PC-9 (cell line): ENCODE measurements around the gene NANOGP8. TPM values are rescaled to one million over a fixed set of nuclear protein-coding genes. Genes with fewer than 3 reads are reported as not detected.

Experiments
- BruUV-seq: library from RNA; stranded (reverse); fragments of 400-500 nt; replicated peaks from 2 replicates; lab custom pipeline; 2021; lab: Mats Ljungman, UMichigan
- CTCF ChIA-PET: fragments of 300-600 bp; sonication (Branson Sonifier 250); formaldehyde crosslinking; loops from one replicate; lab custom pipeline; 2022; ENCODE audit warnings: antibody characterized with exemption; lab: Charles Lee
- POLR2A ChIA-PET: fragments of 300-600 bp; sonication (Branson Sonifier 250); formaldehyde crosslinking; loops from one replicate; lab custom pipeline; 2022; ENCODE audit warnings: antibody characterized with exemption; ENCODE audit not compliant: unreplicated experiment; lab: Charles Lee
- DNase-seq, 2 experiments: peaks; one replicate each; pipeline versions ENCODE4 v3.0.0 to v3.0.0-alpha.2; 2015 to 2022; ENCODE audit warnings: mixed read lengths in 1 of 2
- H2AFZ ChIP-seq: fragments of 200-600 bp; sonication (generic); 2 replicates; pipeline ENCODE4 v1.8.1; 2017; ENCODE audit warnings: antibody characterized with exemption
- H3F3A ChIP-seq: fragments of 200-600 bp; sonication (generic); 2 replicates; pipeline ENCODE4 v1.8.1; 2017; ENCODE audit warnings: antibody characterized with exemption, mild to moderate bottlenecking, low read depth; ENCODE audit not compliant: insufficient read depth
- H3K27ac ChIP-seq: fragments of 200-600 bp; sonication (generic); 2 replicates; pipeline ENCODE4 v1.6.1; 2016; ENCODE audit warnings: mixed run types
- H3K27me3 ChIP-seq: fragments of 200-600 bp; sonication (generic); 2 replicates; pipeline ENCODE4 v1.6.1; 2016; ENCODE audit warnings: low read depth, mixed run types; ENCODE audit not compliant: insufficient read depth
- H3K36me3 ChIP-seq: fragments of 200-600 bp; sonication (generic); 2 replicates; pipeline ENCODE4 v1.6.1; 2016; ENCODE audit warnings: low read depth, mixed run types
- H3K4me1 ChIP-seq: fragments of 200-600 bp; sonication (generic); replicated peaks from 2 replicates; pipeline ENCODE4 v1.6.1; 2016; ENCODE audit warnings: mixed run types; ENCODE audit not compliant: insufficient read depth
- H3K4me2 ChIP-seq: fragments of 200-600 bp; sonication (generic); 2 replicates; pipeline ENCODE4 v1.6.1; 2017; ENCODE audit warnings: mixed run types
- H3K4me3 ChIP-seq: fragments of 200-600 bp; sonication (generic); 2 replicates; pipeline ENCODE4 v1.6.1; 2016; ENCODE audit warnings: mixed run types
- H3K79me2 ChIP-seq: fragments of 200-600 bp; sonication (generic); 2 replicates; pipeline ENCODE4 v1.6.1; 2017; ENCODE audit warnings: low read depth, mixed run types
- H3K9me2 ChIP-seq: fragments of 200-600 bp; sonication (generic); 2 replicates; pipeline ENCODE4 v1.8.1; 2017; ENCODE audit warnings: mild to moderate bottlenecking; ENCODE audit not compliant: insufficient read depth
- H3K9me3 ChIP-seq: fragments of 200-600 bp; sonication (generic); 2 replicates; pipeline ENCODE4 v1.8.1; 2016; ENCODE audit warnings: low read depth; ENCODE audit not compliant: insufficient read depth
- H4K20me1 ChIP-seq: fragments of 200-600 bp; sonication (generic); 2 replicates; pipeline ENCODE4 v1.8.1; 2017; ENCODE audit not compliant: insufficient read depth
- EZH2 ChIP-seq: fragments of 200-600 bp; sonication (generic); IDR thresholded peaks from 2 replicates; pipeline ENCODE4 v1.8.0; 2017; ENCODE audit warnings: antibody characterized with exemption, low read depth
- intact Hi-C: fragments of 100-400 bp; cut with micrococcal nuclease; formaldehyde crosslinking; loops from one replicate; pipeline ENCODE4 v1.10.0; 2022; ENCODE audit not compliant: unreplicated experiment
- total RNA-seq: library from RNA; stranded (reverse); gene quantifications from 2 replicates; pipeline ENCODE4 v1.2.3, GENCODE V29; 2021
- TF ChIP-seq, protein P1 (sequence below): fragments of 200-600 bp; sonication (generic); conservative IDR thresholded peaks from 2 replicates; pipeline ENCODE4 v1.6.1; 2017; ENCODE audit warnings: mixed run types, antibody characterized with exemption, mild to moderate bottlenecking, moderate library complexity

The NANOGP8 gene
- total RNA-seq, 1 experiment from 2014 or later = not detected

DNA sequence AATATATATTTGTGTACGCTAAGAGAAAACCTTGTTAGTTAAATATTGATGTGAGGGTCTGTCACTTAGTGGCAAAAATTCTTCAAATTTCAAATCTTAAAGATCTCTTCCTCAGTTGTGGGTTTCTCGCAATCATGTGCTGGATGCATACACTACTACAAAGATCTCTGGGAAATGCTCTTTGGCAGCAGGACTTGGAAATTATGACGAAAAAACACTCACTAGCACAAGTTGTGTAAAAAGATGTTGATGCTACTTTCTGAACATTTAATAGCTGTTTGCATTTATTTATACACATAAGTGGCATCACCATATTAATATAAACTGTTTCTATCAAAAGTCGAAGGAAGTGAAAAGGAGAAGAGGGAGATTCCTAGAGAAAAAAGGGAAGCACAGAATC, 10.8 kb upstream of the NANOGP8 start:
- CTCF ChIA-PET = no interaction called here
- no peaks in the 10 kb centered on the region for H3K79me2 ChIP-seq
- H3K36me3 ChIP-seq = no peaks in the 10 kb centered on the region
- no TSS peak for BruUV-seq
- POLR2A ChIA-PET = no interaction called here
- TF ChIP-seq EZH2 = no peak
- TF ChIP-seq, protein P1, sequence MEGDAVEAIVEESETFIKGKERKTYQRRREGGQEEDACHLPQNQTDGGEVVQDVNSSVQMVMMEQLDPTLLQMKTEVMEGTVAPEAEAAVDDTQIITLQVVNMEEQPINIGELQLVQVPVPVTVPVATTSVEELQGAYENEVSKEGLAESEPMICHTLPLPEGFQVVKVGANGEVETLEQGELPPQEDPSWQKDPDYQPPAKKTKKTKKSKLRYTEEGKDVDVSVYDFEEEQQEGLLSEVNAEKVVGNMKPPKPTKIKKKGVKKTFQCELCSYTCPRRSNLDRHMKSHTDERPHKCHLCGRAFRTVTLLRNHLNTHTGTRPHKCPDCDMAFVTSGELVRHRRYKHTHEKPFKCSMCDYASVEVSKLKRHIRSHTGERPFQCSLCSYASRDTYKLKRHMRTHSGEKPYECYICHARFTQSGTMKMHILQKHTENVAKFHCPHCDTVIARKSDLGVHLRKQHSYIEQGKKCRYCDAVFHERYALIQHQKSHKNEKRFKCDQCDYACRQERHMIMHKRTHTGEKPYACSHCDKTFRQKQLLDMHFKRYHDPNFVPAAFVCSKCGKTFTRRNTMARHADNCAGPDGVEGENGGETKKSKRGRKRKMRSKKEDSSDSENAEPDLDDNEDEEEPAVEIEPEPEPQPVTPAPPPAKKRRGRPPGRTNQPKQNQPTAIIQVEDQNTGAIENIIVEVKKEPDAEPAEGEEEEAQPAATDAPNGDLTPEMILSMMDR = no peak
- no peak overlapping the region for H3K4me2 ChIP-seq
- no peak overlapping the region for H2AFZ ChIP-seq
- no peak for DNase-seq
- no peaks in the 10 kb centered on the region for H3K4me1 ChIP-seq
- H3K27me3 ChIP-seq = no peaks in the 10 kb centered on the region
- intact Hi-C loops = no loop called here
- H4K20me1 ChIP-seq = no peaks in the 10 kb centered on the region
- H3F3A ChIP-seq = no peaks in the 10 kb centered on the region
- no peak overlapping the region for H3K27ac ChIP-seq
- no peaks in the 10 kb centered on the region for H3K9me2 ChIP-seq
- no peak overlapping the region for H3K4me3 ChIP-seq
- H3K9me3 ChIP-seq = no peaks in the 10 kb centered on the region

GRCh38 chr15:35092846-35093245, 7.8 kb upstream of the NANOGP8 start:
- H4K20me1 ChIP-seq = no peaks in the 10 kb centered on the region
- CTCF ChIA-PET = no interaction called here
- no peak for DNase-seq

DNA sequence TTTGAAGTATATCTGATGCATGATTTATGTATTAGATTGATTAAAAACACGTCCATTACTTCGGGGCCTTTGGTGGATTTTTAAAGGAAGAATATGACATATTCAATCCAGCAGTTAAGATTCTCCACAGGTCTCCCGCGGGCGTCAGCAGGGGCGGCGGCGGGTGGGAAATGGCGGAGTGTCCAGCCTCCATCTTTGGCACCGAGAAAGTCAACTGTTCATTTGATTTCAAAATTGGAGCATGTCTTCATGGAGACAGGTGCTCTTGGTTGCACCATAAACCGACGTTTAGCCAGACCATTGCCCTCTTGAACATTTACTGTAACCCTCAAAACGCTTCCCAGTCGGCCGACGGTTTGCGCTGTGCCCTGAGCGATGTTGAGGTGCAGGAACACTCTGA, 7.2 kb upstream of the NANOGP8 start:
- Histone ChIP-seq H4K20me1 (no peaks in the 10 kb centered on the region), H3K4me3 (no peak overlapping the region), H3K79me2 (no peaks in the 10 kb centered on the region), H3K4me1 (no peaks in the 10 kb centered on the region), H3K9me2 (no peaks in the 10 kb centered on the region), H3K36me3 (no peaks in the 10 kb centered on the region), H2AFZ (no peak overlapping the region), H3K4me2 (no peak overlapping the region), H3F3A (no peaks in the 10 kb centered on the region), H3K27me3 (no peaks in the 10 kb centered on the region), H3K9me3 (no peaks in the 10 kb centered on the region), H3K27ac (no peak overlapping the region)
- intact Hi-C loops = no loop called here
- no peak for TF ChIP-seq EZH2
- TF ChIP-seq, protein P1 = no peak
- CTCF ChIA-PET = no interaction called here
- POLR2A ChIA-PET = no interaction called here
- DNase-seq = no peak
- no TSS peak for BruUV-seq

More at GRCh38 chr15:35092846-35093245, 7.8 kb upstream of the NANOGP8 start:
- BruUV-seq = no TSS peak
- no peak for TF ChIP-seq EZH2
- TF ChIP-seq, protein P1 = no peak
- intact Hi-C loops = no loop called here
- no peaks in the 10 kb centered on the region for H3K27me3 ChIP-seq
- H3K4me1 ChIP-seq = no peaks in the 10 kb centered on the region
- POLR2A ChIA-PET = no interaction called here
- no peaks in the 10 kb centered on the region for H3K9me2 ChIP-seq
- no peak overlapping the region for H3K4me2 ChIP-seq
- no peaks in the 10 kb centered on the region for H3K79me2 ChIP-seq
- H3K9me3 ChIP-seq = no peaks in the 10 kb centered on the region
- no peak overlapping the region for H3K4me3 ChIP-seq
- no peak overlapping the region for H3K27ac ChIP-seq
- H2AFZ ChIP-seq = no peak overlapping the region
- H3F3A ChIP-seq = no peaks in the 10 kb centered on the region
- H3K36me3 ChIP-seq = no peaks in the 10 kb centered on the region
